C4-2B (cell line): ENCODE data around the gene IFITM1.

Experiments used
- CTCF ChIP-seq: fragments of 450-650 bp; conservative IDR thresholded peaks from 2 replicates; pipeline ENCODE4 v1.5.1; 2017; ENCODE audit warnings: mild to moderate bottlenecking
- ZFX ChIP-seq: fragments of 450-650 bp; IDR thresholded peaks from 2 replicates; pipeline ENCODE4 v1.6.1; 2017

DNA sequence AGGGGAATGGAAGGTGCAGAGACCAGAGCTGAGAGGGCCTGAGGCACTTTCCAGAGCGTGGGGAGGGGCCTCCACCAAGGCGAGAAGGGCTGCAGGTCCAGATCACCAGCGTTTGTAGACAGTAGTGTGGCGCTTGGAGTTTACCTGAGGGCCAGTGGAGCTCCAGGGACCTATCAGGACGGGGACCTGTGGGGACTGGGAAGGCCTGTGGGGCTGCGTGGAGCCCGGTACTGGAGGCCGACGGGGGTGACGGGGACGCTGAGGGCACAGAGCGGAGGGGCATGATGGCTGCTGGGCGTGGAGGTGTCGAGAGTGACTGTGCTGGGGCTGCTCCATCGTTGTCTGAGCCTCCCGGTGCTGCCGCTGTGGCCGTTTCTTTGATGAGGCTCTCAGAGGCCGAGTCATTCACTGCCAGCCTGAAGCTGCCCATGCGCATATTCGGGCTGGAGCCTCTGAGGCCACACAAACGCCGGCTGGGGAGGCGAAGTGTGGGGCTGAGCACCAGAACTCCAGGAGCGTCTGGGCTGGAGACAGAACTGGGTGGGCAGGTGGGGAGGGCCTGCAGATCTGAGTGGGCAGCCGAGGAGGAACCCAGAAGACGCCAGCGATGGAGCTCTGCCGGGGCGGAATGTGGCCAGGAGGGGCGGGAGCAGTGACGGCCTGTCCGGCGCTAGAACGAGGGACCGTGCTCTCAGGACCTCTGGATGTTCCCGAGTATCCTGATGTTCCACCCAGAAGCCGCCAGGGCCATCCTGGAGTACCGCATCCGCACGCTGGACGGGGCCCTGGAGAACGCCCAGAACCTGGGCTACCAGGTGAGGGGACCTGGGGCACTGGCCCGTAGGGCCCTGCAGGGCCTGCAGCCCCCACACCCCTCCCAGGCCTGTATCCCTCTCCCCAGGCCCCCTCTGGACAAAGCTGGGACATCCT, 22.3 kb upstream of the IFITM1 start:
- TF ChIP-seq CTCF, result no peak
- no peak for TF ChIP-seq ZFX
